ENCODE measurements around the gene HTATSF1. TPM values are rescaled to one million over a fixed set of nuclear protein-coding genes. Genes with fewer than 3 reads are reported as not detected.

HTATSF1 gene
- total RNA-seq, 1 experiment from 2014 or later = 39.7 TPM

GRCh38 chrX:136534131-136534530 lies 36.7 kb downstream of the HTATSF1 start (continued):
- TF ChIP-seq ZFX (IDR thresholded peaks at IDR 0.05) (no peak), SRF (IDR thresholded peaks at IDR 0.05; ENCODE audit: low read depth) (no peak)

- H3K4me1 ChIP-seq (ENCODE audit: control insufficient read depth in 1 of 2, insufficient read depth in 2 of 2, low read length in 2 of 2) = no peaks in the 10 kb centered on the region
- H3K27me3 ChIP-seq (ENCODE audit: insufficient read depth, low read length) = no peaks in the 10 kb centered on the region
- CTCF ChIA-PET = no interaction called here
- no peaks in the 10 kb centered on the region for H3K9me2 ChIP-seq (ENCODE audit: insufficient read depth)
- no peaks in the 10 kb centered on the region for H3K9me3 ChIP-seq (ENCODE audit: control insufficient read depth in 1 of 2, insufficient read depth in 1 of 2, low read depth in 1 of 2, low read length in 2 of 2)
- H4K20me1 ChIP-seq (ENCODE audit: insufficient read depth) = no peaks in the 10 kb centered on the region
- POLR2A ChIA-PET = no interaction called here
- intact Hi-C loops (cut with micrococcal nuclease) = no loop called here
- TF ChIP-seq TCF7L2 (IDR thresholded peaks at IDR 0.05; ENCODE audit: borderline replicate concordance, extremely low read depth, insufficient read depth, insufficient read length) (no peak), POLR2AphosphoS5 (IDR thresholded peaks at IDR 0.05; ENCODE audit: low read depth, low read length) (no peak), ZFX (IDR thresholded peaks at IDR 0.05) (no peak), EZH2phosphoT487 (IDR thresholded peaks at IDR 0.05; ENCODE audit: borderline replicate concordance) (no peak), EGR1 (IDR thresholded peaks at IDR 0.05; ENCODE audit: low read depth) (no peak), REST (IDR thresholded peaks at IDR 0.05; ENCODE audit: low read depth) (no peak)
- TF ChIP-seq, protein P1, sequence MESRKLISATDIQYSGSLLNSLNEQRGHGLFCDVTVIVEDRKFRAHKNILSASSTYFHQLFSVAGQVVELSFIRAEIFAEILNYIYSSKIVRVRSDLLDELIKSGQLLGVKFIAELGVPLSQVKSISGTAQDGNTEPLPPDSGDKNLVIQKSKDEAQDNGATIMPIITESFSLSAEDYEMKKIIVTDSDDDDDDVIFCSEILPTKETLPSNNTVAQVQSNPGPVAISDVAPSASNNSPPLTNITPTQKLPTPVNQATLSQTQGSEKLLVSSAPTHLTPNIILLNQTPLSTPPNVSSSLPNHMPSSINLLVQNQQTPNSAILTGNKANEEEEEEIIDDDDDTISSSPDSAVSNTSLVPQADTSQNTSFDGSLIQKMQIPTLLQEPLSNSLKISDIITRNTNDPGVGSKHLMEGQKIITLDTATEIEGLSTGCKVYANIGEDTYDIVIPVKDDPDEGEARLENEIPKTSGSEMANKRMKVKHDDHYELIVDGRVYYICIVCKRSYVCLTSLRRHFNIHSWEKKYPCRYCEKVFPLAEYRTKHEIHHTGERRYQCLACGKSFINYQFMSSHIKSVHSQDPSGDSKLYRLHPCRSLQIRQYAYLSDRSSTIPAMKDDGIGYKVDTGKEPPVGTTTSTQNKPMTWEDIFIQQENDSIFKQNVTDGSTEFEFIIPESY (IDR thresholded peaks at IDR 0.05; ENCODE audit: extremely low read depth, insufficient replicate concordance, low read length) = no peak
- TF ChIP-seq, protein P2, sequence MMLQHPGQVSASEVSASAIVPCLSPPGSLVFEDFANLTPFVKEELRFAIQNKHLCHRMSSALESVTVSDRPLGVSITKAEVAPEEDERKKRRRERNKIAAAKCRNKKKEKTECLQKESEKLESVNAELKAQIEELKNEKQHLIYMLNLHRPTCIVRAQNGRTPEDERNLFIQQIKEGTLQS (IDR thresholded peaks at IDR 0.05) = no peak
- no peaks in the 10 kb centered on the region for H3K36me3 ChIP-seq (ENCODE audit: control insufficient read depth in 1 of 2, insufficient read depth in 2 of 2, low read length in 2 of 2)
- BruUV-seq (replicated peaks) = no TSS peak
- H3K79me2 ChIP-seq (ENCODE audit: insufficient read depth, low read length) = no peaks in the 10 kb centered on the region
- H3K4me3 ChIP-seq (replicated peaks in 1 of 2; ENCODE audit: low read depth in 1 of 2, low read length in 2 of 2) = no peak overlapping the region
- H3K27ac ChIP-seq (ENCODE audit: low read depth, low read length) = no peak overlapping the region
- ATAC-seq (no peak), DNase-seq (ENCODE audit: low read depth, low spot score) (no peak)
- no peak overlapping the region for H3K9ac ChIP-seq (ENCODE audit: low read length)
- RAD21 ChIA-PET (ENCODE audit: low non-redundant PET in 1 of 2, low total read pairs in 2 of 2, uncharacterized antibody in 2 of 2, unreplicated experiment in 2 of 2) = no interaction called here
- no peak overlapping the region for H2AFZ ChIP-seq (ENCODE audit: low read depth, low read length, poor library complexity, severe bottlenecking)
- H3K4me2 ChIP-seq (ENCODE audit: low read length) = no peak overlapping the region
Observed at GRCh38 chrX:136538811-136539210, 41.4 kb downstream of the HTATSF1 start.
